GM12891 (cell line): ENCODE results near the gene MUC6.

Source experiments
- POLR2A ChIP-seq: IDR thresholded peaks from 2 replicates; pipeline ENCODE4 v1.6.1; 2011; ENCODE audit warnings: low read depth, low read length, control low read depth
- POLR2AphosphoS5 ChIP-seq: IDR thresholded peaks from 2 replicates; pipeline ENCODE4 v1.6.1; 2011; ENCODE audit warnings: low read depth, low read length, control low read depth
- SPI1 ChIP-seq: IDR thresholded peaks from 2 replicates; pipeline ENCODE4 v1.6.1; 2011; ENCODE audit warnings: low read depth, low read length, control low read depth
- TAF1 ChIP-seq: IDR thresholded peaks from 2 replicates; pipeline ENCODE4 v1.6.1; 2011; ENCODE audit warnings: low read depth, low read length, control low read depth

- TF ChIP-seq POLR2AphosphoS5 = no peak
- no peak for TF ChIP-seq POLR2A
- no peak for TF ChIP-seq SPI1
- no peak for TF ChIP-seq TAF1
Observed at GRCh38 chr11:992577-992976, 43.9 kb downstream of the MUC6 start.
